GM21381 (cell line): ENCODE measurements around the gene SORCS2.

Experiments used
- ATAC-seq: cut with Tn5 transposase; IDR thresholded peaks from one replicate; pipeline ENCODE4 v1.9.1; 2021; ENCODE audit warnings: mild to moderate bottlenecking, moderate library complexity; ENCODE audit not compliant: unreplicated experiment

The SORCS2 gene

GRCh38 chr4:7315286-7315685 lies 122.9 kb downstream of the SORCS2 start:
- ATAC-seq, result no peak

GRCh38 chr4:7315935-7316334 lies 123.6 kb downstream of the SORCS2 start:
- no peak for ATAC-seq

- ATAC-seq, result no peak
These were observed 126.7 kb downstream of the SORCS2 start for GRCh38 chr4:7319024-7319423.

- no peak for ATAC-seq
These were observed 128.0 kb downstream of the SORCS2 start for GRCh38 chr4:7320206-7320797.

GRCh38 chr4:7322166-7322991 lies 130.0 kb downstream of the SORCS2 start:
- no peak for ATAC-seq

GRCh38 chr4:7323461-7323871 lies 131.1 kb downstream of the SORCS2 start:
- no peak for ATAC-seq

- no peak for ATAC-seq
These were observed 131.7 kb downstream of the SORCS2 start for GRCh38 chr4:7323872-7324650.

- no peak for ATAC-seq
These were observed 132.3 kb downstream of the SORCS2 start for GRCh38 chr4:7324651-7325121.

GRCh38 chr4:7325541-7325940 lies 133.2 kb downstream of the SORCS2 start:
- no peak for ATAC-seq

GRCh38 chr4:7326306-7326692 lies 134.0 kb downstream of the SORCS2 start:
- no peak for ATAC-seq

- ATAC-seq, result no peak
These were observed 134.5 kb downstream of the SORCS2 start for GRCh38 chr4:7326693-7327340.

- no peak for ATAC-seq
These were observed 135.1 kb downstream of the SORCS2 start for GRCh38 chr4:7327341-7327885.

GRCh38 chr4:7328162-7328912 lies 136.0 kb downstream of the SORCS2 start:
- no peak for ATAC-seq

- ATAC-seq, result no peak
These were observed 136.7 kb downstream of the SORCS2 start for GRCh38 chr4:7328913-7329638.

GRCh38 chr4:7330031-7330596 lies 137.8 kb downstream of the SORCS2 start:
- no peak for ATAC-seq

- ATAC-seq, result no peak
These were observed 138.7 kb downstream of the SORCS2 start for GRCh38 chr4:7330811-7331681.

- ATAC-seq, result no peak
These were observed 139.3 kb downstream of the SORCS2 start for GRCh38 chr4:7331682-7332000.
